Bronchial epithelial cell (primary cell): ENCODE measurements around the gene LRRIQ1. TPM values are rescaled to one million over a fixed set of nuclear protein-coding genes. Genes with fewer than 3 reads are reported as not detected.

Source experiments
- DNase-seq: peaks from one replicate; pipeline ENCODE4 v3.0.0-alpha.2; 2010; ENCODE audit warnings: low read depth
- FAIRE-seq: peaks from 2 replicates; lab custom pipeline; 2011; peaks lifted over from hg19 to GRCh38; lab: Jason Lieb, UNC
- H3K27me3 ChIP-seq: 2 replicates; pipeline ENCODE4 v1.5.1; 2011; ENCODE audit warnings: low read length; ENCODE audit not compliant: control insufficient read depth, insufficient read depth
- H3K36me3 ChIP-seq: 2 replicates; pipeline ENCODE4 v1.5.1; 2011; ENCODE audit warnings: low read length; ENCODE audit not compliant: control insufficient read depth, insufficient read depth
- H3K4me3 ChIP-seq: 2 replicates; pipeline ENCODE4 v1.5.1; 2011; ENCODE audit warnings: mild to moderate bottlenecking, low read depth, low read length, control low read depth
- CTCF ChIP-seq: IDR thresholded peaks from 2 replicates; pipeline ENCODE4 v1.5.1; 2011; ENCODE audit warnings: mild to moderate bottlenecking, moderate library complexity, low read length, control low read depth, inconsistent platforms; ENCODE audit not compliant: insufficient read depth, severe bottlenecking
- total RNA-seq: library from RNA; depleted of rRNA; stranded (reverse); fragments of >200 nt; gene quantifications from 2 replicates; pipeline ENCODE4 v1.2.1, GENCODE V29; 2014

LRRIQ1 gene
- total RNA-seq, 1 donor from 2014 or later, result under 0.01 TPM

GRCh38 chr12:85060916-85061315 is 24.8 kb downstream of the LRRIQ1 start:
- DNase-seq (no peak), FAIRE-seq (no peak)
- no peak overlapping the region for H3K4me3 ChIP-seq
- H3K36me3 ChIP-seq, result no peaks in the 10 kb centered on the region
- no peaks in the 10 kb centered on the region for H3K27me3 ChIP-seq
- TF ChIP-seq CTCF, result no peak

GRCh38 chr12:85065837-85066482 is 29.8 kb downstream of the LRRIQ1 start:
- no peaks in the 10 kb centered on the region for H3K36me3 ChIP-seq
- no peak overlapping the region for H3K4me3 ChIP-seq
- H3K27me3 ChIP-seq, result no peaks in the 10 kb centered on the region
- DNase-seq, result no peak
- TF ChIP-seq CTCF, result no peak
- FAIRE-seq, result no peak

GRCh38 chr12:85072826-85073225 is 36.7 kb downstream of the LRRIQ1 start:
- FAIRE-seq, result no peak

GRCh38 chr12:85076688-85077430 is 40.7 kb downstream of the LRRIQ1 start:
- DNase-seq (peak; percentile 96), FAIRE-seq (no peak)
- no peaks in the 10 kb centered on the region for H3K36me3 ChIP-seq

More at GRCh38 chr12:85072826-85073225, 36.7 kb downstream of the LRRIQ1 start:
- TF ChIP-seq CTCF, result no peak
- no peaks in the 10 kb centered on the region for H3K27me3 ChIP-seq
- DNase-seq, result no peak
- H3K36me3 ChIP-seq, result no peaks in the 10 kb centered on the region
- H3K4me3 ChIP-seq, result no peak overlapping the region

GRCh38 chr12:85085066-85085465 is 48.9 kb downstream of the LRRIQ1 start:
- Histone ChIP-seq H3K27me3 (peaks cover 2% of the 10 kb centered on the region), H3K36me3 (no peaks in the 10 kb centered on the region), H3K4me3 (no peak overlapping the region)
- no peak for DNase-seq
- TF ChIP-seq CTCF, result no peak
- no peak for FAIRE-seq

More at GRCh38 chr12:85076688-85077430, 40.7 kb downstream of the LRRIQ1 start:
- Histone ChIP-seq H3K4me3 (no peak overlapping the region), H3K27me3 (no peaks in the 10 kb centered on the region)
- peak; percentile 43 for TF ChIP-seq CTCF
